ENCODE data around the gene UBR3. TPM values are rescaled to one million over a fixed set of nuclear protein-coding genes. Genes with fewer than 3 reads are reported as not detected.

Gene UBR3
- total RNA-seq, 1 experiment from 2014 or later = 16.4 TPM

GRCh38 chr2:170009209-170009608, 182.0 kb downstream of the UBR3 start:
- no peak overlapping the region for H3K4me3 Mint-ChIP-seq
- H3K27ac Mint-ChIP-seq = no peak overlapping the region; the same call in 1 of the 2 replicates
- TF ChIP-seq FOXJ3 (CRISPR knock-in tag; IDR thresholded peaks at IDR 0.05; ENCODE audit: borderline replicate concordance) = no peak
- TF ChIP-seq CBFB (CRISPR knock-in tag; IDR thresholded peaks at IDR 0.05; ENCODE audit: low read depth) = no peak
- TF ChIP-seq USF1 (CRISPR knock-in tag; IDR thresholded peaks at IDR 0.05) = no peak
- no peak for TF ChIP-seq PRDM15 (CRISPR knock-in tag; IDR thresholded peaks at IDR 0.05)
- no peak for TF ChIP-seq GTF2I (CRISPR knock-in tag; conservative IDR thresholded peaks at IDR 0.05)
- no peak for TF ChIP-seq MYBL2 (CRISPR knock-in tag; IDR thresholded peaks at IDR 0.05)
- no peak for TF ChIP-seq FOXK1 (CRISPR knock-in tag; IDR thresholded peaks at IDR 0.05)
- TF ChIP-seq USF2 (CRISPR knock-in tag; IDR thresholded peaks at IDR 0.05) = no peak
- TF ChIP-seq NR3C1 (CRISPR knock-in tag; conservative IDR thresholded peaks at IDR 0.05; ENCODE audit: low read depth) = no peak
- TF ChIP-seq CDX4 (CRISPR knock-in tag; IDR thresholded peaks at IDR 0.05; ENCODE audit: borderline replicate concordance) = no peak
- TF ChIP-seq CREM (CRISPR knock-in tag; IDR thresholded peaks at IDR 0.05) = no peak
- TF ChIP-seq HMGA2 (CRISPR knock-in tag; IDR thresholded peaks at IDR 0.05) = no peak
- no peak for TF ChIP-seq ZNF532 (CRISPR knock-in tag; IDR thresholded peaks at IDR 0.05; ENCODE audit: borderline replicate concordance)
- TF ChIP-seq RORB (CRISPR knock-in tag; IDR thresholded peaks at IDR 0.05) = no peak
- no peak for TF ChIP-seq CTCF (IDR thresholded peaks at IDR 0.05)
- TF ChIP-seq ERG (CRISPR knock-in tag; IDR thresholded peaks at IDR 0.05) = no peak
- no peak for TF ChIP-seq MAX (CRISPR knock-in tag; IDR thresholded peaks at IDR 0.05)
- no peak for TF ChIP-seq ZNF512 (CRISPR knock-in tag; IDR thresholded peaks at IDR 0.05; ENCODE audit: borderline replicate concordance)
- TF ChIP-seq ELF4 (CRISPR knock-in tag; IDR thresholded peaks at IDR 0.05; ENCODE audit: low read depth) = no peak
- no peaks in the 10 kb centered on the region for H3K9me3 Mint-ChIP-seq
- ChIA-PET POLR2A (no interaction called here), CTCF (interaction anchor here (0.6 kb wide), 1 partner anchor 227 kb away, joined by 6 read pairs; no protein-coding TSS in a partner anchor)
- ATAC-seq (no peak), DNase-seq (ENCODE audit: low spot score) (no peak)
- H3K36me3 Mint-ChIP-seq = no peaks in the 10 kb centered on the region
- no peaks in the 10 kb centered on the region for H3K27me3 Mint-ChIP-seq (ENCODE audit: low read depth)
- peaks cover 23% of the 10 kb centered on the region for H3K4me1 Mint-ChIP-seq

All from WTC11 (cell line).